Inferior parietal cortex (tissue), 1 donor: Measurements from ENCODE around the gene CORO2B.
A peak's percentile ranks its signal among the peaks of the same experiment; 100 is the strongest.

Source experiments
- DNase-seq: peaks from one replicate; pipeline ENCODE4 v3.0.0-alpha.2; 2016; ENCODE audit errors: extremely low spot score

Gene CORO2B

DNA sequence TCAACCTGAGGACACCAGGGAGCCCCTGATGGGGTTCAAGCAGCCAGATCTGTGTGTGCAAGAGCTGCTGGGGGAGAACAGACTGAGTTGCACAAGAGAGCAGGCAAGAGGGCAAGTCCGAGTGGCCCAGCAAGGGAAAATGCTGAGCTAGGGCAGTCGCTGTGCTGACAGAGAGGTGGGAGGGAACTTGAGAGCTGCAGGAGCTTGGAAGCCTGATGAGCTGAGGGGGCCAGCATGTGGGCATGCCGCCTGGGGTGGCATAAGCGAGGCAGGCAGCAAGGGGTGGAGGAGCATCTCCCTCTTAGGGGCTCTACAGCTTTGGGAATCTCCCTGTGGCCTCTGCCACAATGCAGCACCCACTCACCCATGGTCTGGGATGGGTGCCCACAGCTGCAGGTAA is 4.7 kb upstream of the CORO2B start:
- DNase-seq: no peak

DNA sequence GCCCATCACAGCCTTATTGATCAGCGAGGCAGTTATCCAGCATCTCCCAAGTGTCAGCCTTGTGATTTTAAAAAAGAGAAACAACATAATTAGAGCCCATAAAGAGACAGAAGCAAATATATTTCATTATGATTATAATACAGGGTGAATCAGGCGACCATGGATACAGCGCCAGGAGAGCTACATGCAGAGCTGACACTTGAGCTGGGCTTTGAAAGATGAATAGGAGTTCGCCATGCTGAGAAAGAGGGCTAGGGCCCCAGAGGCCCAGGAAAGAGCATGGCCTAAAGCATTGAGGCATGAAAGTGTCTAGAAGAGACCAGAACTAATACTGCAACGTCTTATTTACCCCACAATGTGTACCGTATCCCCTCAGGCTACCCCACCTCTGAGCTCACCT is 4.2 kb upstream of the CORO2B start:
- DNase-seq: no peak

DNA sequence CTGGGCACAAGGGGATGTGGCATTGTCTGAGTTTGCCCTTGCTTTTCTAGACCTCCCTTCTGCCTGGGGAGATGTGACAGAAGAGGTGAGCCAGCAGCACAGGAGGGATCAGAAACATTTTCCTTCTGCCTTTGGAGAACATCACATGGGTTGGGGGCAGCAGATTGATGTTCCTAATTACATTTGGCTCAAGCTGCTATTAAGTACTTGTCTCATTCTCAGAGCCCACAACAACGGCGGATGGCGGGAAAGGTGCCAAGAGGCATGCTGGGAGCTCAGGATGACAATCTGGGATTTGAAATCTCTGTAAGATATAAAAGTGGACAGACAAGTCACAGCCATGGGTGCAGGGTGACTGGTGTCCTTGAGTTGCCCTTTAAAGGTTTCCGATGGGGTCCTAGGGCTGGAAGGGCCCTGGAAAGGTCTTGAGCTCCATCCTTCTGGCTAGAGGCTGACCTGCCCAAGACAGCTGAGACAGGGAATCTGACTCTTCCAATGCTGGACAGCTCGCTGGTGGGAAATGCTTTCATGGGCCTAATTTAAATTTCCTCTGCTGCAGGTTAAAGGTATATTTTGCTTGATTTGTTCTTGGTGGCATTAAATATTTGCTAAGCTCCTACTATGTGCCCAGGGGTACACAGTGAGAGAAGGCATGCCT is 2.4 kb upstream of the CORO2B start:
- no peak for DNase-seq

DNA sequence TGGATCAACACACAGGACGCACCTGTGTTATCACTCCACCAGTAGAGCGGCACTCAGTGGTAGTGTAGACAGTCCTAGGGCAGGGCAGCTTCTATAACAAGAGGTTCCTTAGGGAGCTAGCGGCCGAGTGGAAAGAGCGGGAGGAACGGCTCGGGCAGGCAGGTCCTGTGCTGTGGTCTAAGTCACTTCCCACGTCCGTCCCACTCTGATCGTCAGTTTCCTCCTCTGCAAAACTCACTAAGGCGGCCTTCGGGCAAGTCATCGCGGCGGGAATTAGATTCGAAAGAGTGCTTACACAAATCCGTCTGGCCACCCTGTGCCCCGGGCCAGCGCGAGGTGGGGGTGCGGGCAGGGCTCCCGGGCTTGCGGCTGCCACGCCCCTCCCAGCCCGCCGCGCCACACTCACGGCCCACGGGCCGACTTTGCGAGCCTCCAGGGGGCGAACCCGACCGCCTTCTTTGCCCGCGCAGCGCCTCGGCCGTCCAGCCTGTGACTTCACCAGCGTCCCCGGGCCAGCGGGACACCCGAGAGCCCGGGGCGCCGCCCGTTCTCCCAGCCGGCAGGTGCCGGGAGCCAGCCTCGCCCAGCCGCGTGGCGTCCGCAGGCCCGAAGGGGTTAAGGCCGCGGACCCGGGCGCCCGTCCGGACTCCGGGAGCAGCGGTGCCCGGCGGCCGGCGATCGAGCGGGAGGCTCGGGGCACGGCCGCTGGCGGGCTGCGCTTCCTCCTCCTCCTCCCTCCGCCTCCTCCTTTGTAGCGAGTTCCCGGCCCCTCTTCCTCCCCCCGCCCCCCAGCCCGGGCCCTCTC is 416 bp upstream of the CORO2B start:
- no peak for DNase-seq

DNA sequence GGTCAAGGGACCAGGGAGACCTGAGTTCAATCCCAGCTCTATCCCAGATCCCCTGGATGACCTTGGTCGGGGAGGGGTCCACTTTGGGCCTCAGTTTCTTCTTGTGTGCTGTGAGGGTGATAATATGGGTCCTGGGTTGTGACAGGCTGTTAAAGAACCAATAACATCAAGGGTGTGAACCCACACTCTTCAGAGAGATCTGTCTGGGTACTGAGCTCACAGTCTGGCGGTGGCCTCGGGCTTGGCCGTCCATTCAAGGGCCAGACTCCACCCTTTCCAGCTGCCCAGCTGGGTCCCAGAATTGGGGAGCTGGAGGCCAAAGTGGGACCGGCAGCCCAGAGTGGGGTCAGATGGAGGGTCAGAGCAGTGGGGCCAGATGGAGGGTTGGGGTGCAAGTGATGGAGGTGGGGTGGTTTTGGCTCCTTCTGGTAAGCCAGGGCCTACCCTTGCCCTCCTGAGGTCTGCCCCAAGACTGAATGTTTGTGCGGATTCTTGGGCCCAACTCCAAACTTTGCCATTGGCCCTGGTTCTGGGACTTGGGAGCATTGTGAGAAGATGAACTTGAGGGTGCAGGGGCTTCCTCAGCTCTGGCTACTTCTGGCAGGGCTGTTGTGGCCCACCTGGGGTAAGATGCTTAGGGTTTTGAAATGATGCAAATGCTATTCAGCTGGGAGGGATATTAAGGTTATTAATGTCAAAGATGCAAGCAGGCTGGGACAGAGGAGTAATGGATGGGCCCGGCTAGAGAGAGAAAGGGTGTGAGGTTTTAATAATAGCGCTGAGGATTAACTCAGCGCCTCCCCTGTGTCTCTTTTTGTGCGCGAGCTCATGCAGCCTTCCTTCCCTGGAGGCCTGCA is 1.5 kb downstream of the CORO2B start:
- peak; percentile 32 for DNase-seq

DNA sequence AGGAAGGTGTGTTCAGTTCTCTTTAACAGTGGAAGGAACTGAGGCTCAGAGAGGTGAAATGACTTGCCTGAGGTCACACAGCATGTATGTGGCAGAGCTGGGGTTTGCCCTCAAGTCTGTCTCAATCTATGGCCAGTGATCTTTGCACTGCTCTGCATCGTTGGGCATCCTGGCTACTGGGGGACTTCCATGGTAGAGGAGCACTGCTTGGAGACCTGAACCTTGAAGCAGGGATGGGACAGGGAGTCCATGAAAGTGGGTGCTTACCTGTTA is 2.0 kb downstream of the CORO2B start:
- no peak for DNase-seq

DNA sequence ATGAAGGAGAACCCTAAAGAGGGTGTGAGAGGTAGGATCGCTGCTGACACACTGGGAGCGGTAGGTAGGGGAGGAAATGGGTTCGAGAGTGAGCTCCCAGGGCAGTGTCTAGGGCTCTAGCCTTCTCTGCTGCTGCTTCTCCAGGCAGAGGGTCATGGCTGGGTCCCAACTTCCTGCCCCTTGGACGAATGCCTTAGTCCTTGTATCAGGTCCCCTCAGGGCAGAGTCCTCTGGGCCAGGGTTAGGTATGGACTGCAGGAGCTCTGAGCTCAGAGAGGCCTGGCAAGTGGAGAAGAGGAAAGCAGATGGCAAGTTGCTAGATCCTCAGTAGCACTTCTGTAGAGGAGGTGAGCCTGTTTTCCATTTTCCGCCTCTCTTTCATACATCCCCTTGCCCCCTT is 2.9 kb downstream of the CORO2B start:
- DNase-seq: peak; percentile 10

DNA sequence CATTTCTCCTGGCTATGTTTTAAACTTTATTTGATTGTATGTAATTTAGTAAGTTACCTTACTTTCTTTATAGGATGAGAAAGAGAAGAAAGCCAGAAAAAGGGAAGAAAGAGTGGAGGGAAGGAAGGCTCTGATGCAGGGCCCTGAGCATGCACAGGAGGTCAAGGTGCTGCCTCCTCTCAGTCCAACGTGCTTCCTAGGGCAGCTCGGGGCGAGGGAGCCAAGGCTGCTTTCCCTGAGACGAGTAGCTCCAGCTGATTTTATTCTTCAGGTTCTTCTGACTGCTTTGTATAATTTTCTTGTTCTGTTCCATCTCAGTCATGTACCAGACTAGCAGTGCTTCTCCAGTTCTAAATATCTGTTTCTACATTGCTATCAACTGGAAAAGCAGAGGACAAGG is 3.4 kb downstream of the CORO2B start:
- DNase-seq: peak; percentile 22

DNA sequence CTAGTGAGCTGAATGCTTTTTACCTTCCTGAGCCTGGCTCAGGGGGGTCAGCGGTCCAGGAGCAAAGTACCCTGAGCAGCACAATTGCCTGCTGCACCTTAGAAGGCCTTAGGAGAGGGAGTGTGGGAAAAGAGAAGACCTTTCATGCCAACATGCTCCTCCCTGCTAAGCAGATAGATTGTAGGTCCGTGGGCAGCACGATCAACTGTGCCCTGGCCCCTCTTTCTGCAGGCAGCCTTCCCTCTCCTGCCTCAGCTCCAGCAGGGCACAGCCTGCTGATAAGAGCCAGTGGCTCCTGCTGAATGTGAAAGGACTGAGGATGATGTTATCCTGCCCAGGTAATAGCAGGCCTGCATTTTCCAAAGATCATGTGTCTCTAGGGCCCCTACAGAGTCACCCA is 4.1 kb downstream of the CORO2B start:
- peak; percentile 3 for DNase-seq

DNA sequence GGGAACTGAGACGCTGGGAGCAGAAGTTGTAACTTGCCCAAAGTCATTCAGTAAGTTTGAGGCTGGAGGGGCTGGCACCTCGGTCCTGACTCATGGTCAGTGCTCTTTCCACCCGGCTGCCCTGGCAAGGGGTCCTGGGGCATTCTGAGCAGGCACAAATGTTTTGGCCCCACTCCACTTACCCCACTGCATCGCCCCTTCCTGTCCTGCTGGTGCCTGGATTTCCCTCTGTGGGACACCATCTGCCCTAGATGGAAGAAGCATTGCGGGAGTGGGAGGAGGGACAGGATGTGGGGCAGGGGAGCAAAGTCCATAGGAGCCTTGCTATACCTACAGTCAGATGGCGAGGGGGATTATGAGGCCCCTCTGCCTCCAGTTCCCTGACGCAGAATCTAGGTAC is 4.5 kb downstream of the CORO2B start:
- no peak for DNase-seq

DNA sequence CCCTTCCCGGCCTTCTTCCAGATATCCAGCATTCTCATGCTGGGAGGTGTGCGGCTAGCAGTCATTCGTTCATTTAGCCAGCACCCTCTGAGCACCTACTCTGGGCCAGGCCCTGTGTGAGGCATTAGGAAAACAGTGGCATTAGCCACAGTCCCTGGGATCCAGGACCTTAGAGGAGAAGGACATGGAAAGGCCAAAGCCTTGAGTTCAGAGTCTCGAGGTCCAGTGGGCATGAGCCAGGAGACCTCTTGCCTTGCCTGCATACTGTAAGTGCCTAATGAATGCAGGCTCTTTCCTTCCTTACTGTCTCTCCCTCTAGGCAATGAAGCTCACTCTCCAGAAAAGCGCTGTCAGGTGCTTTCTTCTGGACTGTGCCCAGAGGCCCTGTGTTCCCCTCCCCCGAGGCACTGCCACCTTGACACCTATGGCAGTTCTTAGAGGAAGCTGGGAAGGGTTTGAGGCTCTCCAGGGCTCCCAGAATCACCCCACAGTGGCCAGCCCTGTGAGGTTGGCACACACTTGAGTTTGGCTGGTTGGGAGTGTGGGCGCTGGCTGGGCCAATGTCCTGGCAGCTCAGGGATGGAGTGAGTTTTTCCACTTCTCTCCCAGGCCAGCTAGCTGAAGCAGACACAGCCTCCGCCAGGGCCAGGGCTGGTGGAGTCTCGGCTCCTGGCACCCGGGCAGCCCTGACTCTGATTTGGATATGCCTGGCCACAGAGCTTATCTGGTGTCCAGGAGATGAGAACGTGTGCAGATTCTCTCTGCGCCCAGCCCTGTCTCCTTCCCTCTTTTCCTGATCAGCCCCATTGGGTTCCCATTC is 5.4 kb downstream of the CORO2B start:
- peak; percentile 28 for DNase-seq

DNA sequence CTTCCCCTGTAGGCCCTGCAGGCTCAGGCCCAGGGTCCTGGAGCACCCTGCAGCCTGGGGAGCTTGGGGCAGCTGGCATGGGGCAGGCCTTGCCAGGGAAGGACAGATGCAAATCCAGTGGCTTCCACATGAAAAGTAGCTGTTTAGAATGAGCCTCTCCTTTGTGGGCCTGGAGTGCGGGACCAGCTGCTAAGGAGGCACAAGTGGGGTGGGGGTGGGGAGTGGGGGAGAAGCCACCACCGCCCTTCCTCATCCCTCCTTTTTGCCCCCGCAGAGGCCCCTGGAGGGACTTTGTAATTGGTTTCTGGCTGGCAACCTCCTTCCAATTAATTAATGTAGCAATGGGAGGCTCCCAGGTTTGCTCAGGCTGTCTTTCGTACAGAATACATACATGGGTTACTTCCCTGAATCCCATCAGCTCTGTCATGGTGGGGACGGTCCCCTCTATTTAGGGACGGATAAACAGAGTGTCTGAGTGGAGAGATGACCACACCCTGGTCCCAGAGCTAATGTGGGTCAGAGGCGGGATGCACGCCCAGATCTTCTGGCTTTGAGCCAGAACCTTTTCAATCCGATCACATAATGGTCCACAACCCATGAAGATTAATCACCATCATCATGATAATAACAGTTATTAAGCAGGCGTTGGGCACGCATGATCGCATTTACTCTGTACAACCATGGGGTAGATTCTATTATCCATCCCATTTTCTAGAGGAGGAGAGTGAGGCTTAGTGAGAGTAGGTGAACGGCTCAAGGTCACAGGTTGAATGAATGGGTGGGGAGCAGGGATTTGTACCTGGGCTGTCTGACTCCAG is 6.2 kb downstream of the CORO2B start:
- DNase-seq: peak; percentile 48

DNA sequence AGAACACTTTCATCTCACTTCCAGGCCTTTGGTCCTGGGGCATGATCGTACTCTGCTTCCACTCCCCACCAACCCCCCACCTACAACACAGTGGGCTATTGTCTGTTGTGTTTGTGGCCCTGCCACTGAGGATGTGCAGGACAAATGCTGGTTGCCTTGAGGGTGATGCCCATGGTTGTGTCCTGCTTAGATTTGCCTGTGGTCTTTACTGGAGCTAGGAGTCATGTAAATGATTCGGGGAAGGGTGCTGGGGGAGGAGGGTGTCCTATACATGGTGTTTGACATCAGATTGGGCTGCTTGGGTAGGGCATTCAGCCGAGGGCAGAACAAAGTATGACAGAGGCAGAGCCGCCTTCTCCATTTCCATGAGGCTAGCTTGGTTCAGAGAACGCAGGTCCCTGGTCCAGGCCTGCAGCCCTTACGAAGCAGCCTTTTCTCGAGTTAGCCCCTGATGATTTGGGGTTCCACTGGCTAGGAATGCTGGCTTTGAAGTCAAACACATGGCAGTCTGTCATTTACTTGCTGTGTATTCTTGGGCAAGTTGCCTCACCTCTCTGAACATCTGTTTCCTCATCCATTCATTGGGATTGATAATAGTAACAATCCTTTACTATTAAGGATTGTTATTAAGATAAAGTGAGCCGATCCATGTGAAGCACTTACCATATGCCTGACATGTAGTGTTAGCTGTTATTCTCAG is 6.9 kb downstream of the CORO2B start:
- DNase-seq: peak; percentile 8

DNA sequence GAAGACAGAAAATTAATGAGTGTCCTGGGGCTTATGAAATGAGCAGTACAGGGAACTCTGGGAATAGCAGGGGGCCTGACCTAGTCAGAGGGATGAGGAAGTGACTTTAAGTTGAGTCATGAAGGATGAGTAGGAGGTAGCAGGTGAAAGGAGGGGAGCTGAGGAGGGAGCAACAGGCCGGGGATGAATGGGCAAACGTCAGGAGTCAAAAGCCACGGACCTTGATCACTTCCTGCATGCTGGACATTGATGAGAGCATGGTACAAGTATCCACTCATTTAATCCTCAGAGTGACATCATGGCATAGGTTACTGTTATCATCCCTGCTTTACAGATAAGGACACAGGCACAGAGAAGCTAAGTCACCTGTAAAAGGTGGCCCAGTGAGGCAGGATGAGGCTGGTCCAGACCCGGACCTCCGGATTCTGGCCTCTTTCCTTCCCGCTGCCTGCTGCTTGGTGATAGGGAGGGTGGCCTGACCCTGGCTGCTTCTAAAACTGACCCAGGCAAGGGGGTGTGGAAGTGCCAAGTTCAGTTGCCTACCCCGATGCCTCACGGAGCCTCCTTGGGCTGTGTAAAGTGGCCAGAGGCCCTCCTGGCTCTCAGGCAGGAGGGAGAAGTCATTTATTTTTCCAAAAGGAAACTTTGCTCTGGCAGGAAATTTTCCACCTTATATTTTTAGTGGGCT is 7.6 kb downstream of the CORO2B start:
- DNase-seq: peak; percentile 3

DNA sequence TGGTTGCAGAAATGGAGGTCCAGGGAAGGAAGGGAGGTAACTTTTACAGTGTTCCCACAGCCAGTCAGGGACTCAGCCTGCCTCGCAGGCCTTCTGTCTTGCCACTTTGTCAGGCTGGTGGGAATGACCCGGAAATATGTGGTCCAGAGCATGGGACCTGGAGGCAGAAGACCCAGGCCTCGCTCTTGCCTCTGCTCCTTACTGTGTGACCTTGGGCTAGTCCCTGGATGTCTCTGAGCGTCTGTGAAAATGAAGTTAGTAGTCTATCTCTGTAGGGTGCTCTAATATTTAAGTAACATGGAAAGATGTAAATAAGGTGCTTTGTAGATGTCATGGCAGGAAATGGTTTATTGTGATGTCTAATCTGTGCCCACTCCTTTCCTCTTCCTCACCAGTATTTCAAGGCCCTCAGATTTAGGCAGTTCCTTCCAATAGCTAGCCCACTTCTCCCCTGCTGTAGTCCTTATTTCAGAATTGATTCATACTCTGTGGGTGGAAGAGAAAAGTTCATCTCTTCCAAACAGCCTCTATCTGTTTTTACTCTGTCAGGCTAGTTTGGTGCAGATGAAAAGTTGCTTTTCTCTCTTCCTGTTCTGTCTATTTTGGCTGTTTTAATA is 9.1 kb downstream of the CORO2B start:
- DNase-seq: peak; percentile 22

DNA sequence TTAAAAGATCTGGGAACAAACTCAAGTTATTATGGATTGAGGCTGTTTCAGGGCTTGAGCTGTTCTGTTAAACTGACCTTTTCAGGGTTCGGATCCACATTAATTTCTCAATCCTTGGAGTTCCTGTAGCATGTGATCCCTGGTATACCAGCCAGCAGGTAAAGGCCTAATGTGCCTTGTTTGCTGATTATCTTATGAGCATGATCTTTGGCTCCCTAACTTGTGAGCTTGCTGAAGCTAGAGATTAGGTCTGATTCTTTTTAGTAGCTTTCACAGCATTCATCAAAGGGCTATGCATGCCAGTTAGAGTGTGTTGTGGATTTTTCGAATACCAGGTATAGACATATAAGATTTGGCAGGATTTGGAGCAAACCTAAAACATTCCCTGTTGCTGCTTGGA is 10.3 kb downstream of the CORO2B start:
- DNase-seq: peak; percentile 30

DNA sequence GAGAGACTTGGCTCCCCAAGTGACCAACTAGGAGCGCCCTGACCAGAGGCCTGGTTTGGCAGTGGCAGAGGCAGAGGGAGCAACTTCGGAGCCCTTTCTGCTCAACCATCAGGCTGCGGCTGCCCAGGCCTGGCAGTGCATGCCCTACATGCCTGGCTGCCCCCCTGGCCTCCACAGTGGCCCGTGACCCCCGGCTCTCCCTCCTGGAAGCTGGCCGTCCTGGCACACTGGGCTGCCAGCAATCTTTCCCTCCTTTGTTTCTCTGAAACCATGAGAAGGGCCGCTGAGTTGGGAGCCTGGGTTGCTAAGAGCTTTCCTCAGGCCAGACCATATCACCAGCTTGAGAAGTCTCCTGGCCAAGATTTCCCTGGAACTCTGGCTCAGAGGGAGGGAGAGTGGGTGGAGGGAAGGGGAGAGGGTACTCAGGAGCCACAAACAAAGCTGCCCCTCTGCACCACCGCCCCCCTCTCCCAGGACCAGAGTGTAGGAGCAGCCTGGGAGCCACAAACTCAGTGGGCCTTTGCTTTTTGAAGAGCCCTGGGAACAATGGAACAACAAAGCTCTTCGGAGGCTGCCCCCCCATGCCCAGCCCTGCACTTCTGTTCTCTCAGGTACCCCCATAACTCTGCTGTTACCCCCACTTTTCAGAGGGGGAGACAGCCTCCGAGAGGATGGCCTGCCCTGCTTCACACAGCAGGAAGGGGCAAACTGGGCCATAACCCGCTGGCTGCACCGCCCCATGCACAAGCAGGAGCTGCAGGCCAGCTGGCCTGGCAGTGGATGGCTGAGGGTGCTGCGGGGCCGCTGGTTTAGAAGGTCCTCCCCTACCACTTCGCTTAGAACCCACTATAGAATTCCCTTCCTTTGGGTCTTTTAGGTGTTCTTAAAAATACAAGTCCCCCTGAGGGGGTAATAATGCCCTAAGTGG is 11.3 kb downstream of the CORO2B start:
- peak; percentile 35 for DNase-seq

DNA sequence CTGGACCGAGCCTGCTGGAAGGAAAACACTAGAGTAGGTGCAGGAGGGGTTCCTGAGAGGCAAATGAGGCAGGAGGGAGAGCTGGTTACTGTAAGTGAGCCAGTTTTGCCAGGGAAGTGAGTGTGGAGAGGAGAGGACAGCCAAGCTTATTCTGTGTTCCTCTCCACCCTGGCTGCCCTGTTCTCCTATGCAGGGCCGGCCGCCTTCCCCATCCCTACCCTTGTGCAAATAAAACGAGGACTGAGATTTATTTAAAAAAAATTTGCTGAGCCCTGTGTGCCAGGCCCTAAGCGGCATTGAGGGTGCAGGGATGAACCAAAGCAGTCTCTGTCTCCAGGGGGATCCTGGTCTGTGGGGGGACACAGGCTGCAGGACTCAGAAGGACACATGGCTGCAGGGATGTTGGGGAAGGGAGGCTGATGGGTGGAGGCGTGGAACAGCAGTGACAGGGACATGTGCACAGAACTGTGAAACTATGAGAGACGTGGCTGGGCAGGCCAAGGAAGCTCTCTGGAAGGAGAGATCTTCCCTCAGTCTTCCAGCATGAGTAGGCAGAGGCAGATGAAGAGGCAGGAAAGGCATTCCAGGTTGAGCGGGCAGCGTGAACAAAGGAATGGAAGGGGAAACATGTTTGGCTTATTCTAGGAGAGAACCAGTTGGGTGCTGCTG is 12.1 kb downstream of the CORO2B start:
- DNase-seq: no peak
